Tibial nerve (tissue), 4 donors: ENCODE data around the gene TUBG2. TPM values are rescaled to one million over a fixed set of nuclear protein-coding genes. Genes with fewer than 3 reads are reported as not detected.
"Not testable (repeated sequence)": the region's sequence is repeated elsewhere in the genome, so short reads cannot be mapped to it uniquely, and the experiment has no call there.

Source experiments
- DNase-seq, 2 donors: peaks; one replicate each; pipeline ENCODE4 v3.0.0-alpha.2; 2019; ENCODE audit warnings: low spot score in 2 of 2
- H3K27ac ChIP-seq, 4 donors: fragments of 200-600 bp; sonication (generic) in 3 of 4; one replicate each; pipeline ENCODE4 v1.5.1; 2017 to 2019; ENCODE audit warnings: mild to moderate bottlenecking in 1 of 4
- H3K27me3 ChIP-seq, 2 donors: fragments of 200-600 bp; sonication (generic) in 1 of 2; one replicate each; pipeline versions ENCODE4 v1.5.1 to v1.6.0; 2017 to 2019
- H3K36me3 ChIP-seq, 3 donors: fragments of 200-600 bp; sonication (generic); one replicate each; pipeline ENCODE4 v1.5.1; 2018 to 2019
- H3K4me1 ChIP-seq, 4 donors: fragments of 200-600 bp; sonication (generic) in 3 of 4; one replicate each; pipeline ENCODE4 v1.5.1; 2017 to 2019
- H3K4me3 ChIP-seq, 4 donors: fragments of 200-600 bp; sonication (generic) in 3 of 4; one replicate each; pipeline ENCODE4 v1.5.1; 2017 to 2019; ENCODE audit warnings: mild to moderate bottlenecking in 1 of 4, moderate library complexity in 1 of 4
- H3K9me3 ChIP-seq, 4 donors: fragments of 200-600 bp; sonication (generic) in 3 of 4; one replicate each; pipeline ENCODE4 v1.5.1; 2017 to 2019
- CTCF ChIP-seq, 5 experiments: fragments of 200-600 bp in 3 of 5; fragments of 450-650 bp in 2 of 5; sonication (generic) in 3 of 5; IDR thresholded peaks; one replicate each; pipeline ENCODE4 v1.5.1; 2016 to 2019; ENCODE audit warnings: antibody characterized with exemption in 5 of 5, mild to moderate bottlenecking in 3 of 5, moderate library complexity in 2 of 5
- EP300 ChIP-seq, 2 donors: sonication (generic); formaldehyde crosslinking; IDR thresholded peaks; one replicate each; pipeline ENCODE4 v1.6.1; 2017; ENCODE audit warnings: antibody characterized with exemption in 2 of 2, mild to moderate bottlenecking in 1 of 2
- POLR2A ChIP-seq, 2 donors: fragments of 450-650 bp; IDR thresholded peaks; one replicate each; pipeline ENCODE4 v1.6.1; 2017; ENCODE audit warnings: antibody characterized with exemption in 2 of 2, mild to moderate bottlenecking in 2 of 2, moderate library complexity in 2 of 2
- WGBS, 2 donors: methylation state at CpG; one replicate each; pipeline ENCODE4 v1.1.5; 2018; 5-methylcytosine and 5-hydroxymethylcytosine counted together
- total RNA-seq, 4 donors: library from RNA; depleted of rRNA; stranded (reverse); fragments of >200 nt; gene quantifications; one replicate each; pipeline ENCODE4 v1.1.0, GENCODE V29; 2016

Gene TUBG2
- total RNA-seq, 4 donors from 2014 or later = 48.2 to 92.4 (median 77.6) TPM

GRCh38 chr17:42647778-42648177 is 11.3 kb upstream of the TUBG2 start:
- Histone ChIP-seq H3K27me3 (no peaks in the 10 kb centered on the region), H3K27ac (no peak overlapping the region), H3K4me1 (no peaks in the 10 kb centered on the region), H3K36me3 (no peaks in the 10 kb centered on the region), H3K4me3 (no peak overlapping the region), H3K9me3 (no peaks in the 10 kb centered on the region)
- 74 to 76% methylated on average over 5 of the region's 5 CpGs for WGBS, 2 donors
- no peak for TF ChIP-seq EP300 (IDR thresholded peaks at IDR 0.05)
- TF ChIP-seq CTCF (IDR thresholded peaks at IDR 0.05) = no peak
- no peak for TF ChIP-seq POLR2A (IDR thresholded peaks at IDR 0.05)
- no peak for DNase-seq

GRCh38 chr17:42651392-42651791 is 7.7 kb upstream of the TUBG2 start:
- TF ChIP-seq POLR2A (IDR thresholded peaks at IDR 0.05) (no peak), CTCF (IDR thresholded peaks at IDR 0.05) (no peak), EP300 (IDR thresholded peaks at IDR 0.05) (no peak)
- Histone ChIP-seq H3K27me3 (no peaks in the 10 kb centered on the region), H3K9me3 (no peaks in the 10 kb centered on the region), H3K36me3 (no peaks in the 10 kb centered on the region), H3K4me1 (peaks cover 0 to 14% (median 0%) of the 10 kb centered on the region in 4 donors), H3K4me3 (no peak overlapping the region), H3K27ac (no peak overlapping the region)
- DNase-seq = no peak
- WGBS, 2 donors = 71 to 78% methylated on average over 4 of the region's 4 CpGs

- H3K27me3 ChIP-seq = no peaks in the 10 kb centered on the region
- WGBS, 2 donors = 23 to 25% methylated on average over 41 to 42 of the region's 42 CpGs
- TF ChIP-seq POLR2A (IDR thresholded peaks at IDR 0.05) (no peak), EP300 (IDR thresholded peaks at IDR 0.05) (peak; percentile 42 to 67), CTCF (IDR thresholded peaks at IDR 0.05) (no peak)
- H3K36me3 ChIP-seq = no peaks in the 10 kb centered on the region
- peak overlapping the region; percentile 23 to 48 (median 34) for H3K4me3 ChIP-seq
- H3K27ac ChIP-seq = peak overlapping the region; percentile 68 to 90 (median 78)
- no peaks in the 10 kb centered on the region for H3K9me3 ChIP-seq
- DNase-seq = peak; percentile 48 to 61
- peaks cover 0 to 14% (median 0%) of the 10 kb centered on the region in 4 donors for H3K4me1 ChIP-seq
Observed at GRCh38 chr17:42653179-42654124, 5.6 kb upstream of the TUBG2 start.

- WGBS, 2 donors = 48 to 50% methylated on average over 2 of the region's 2 CpGs
- Histone ChIP-seq H3K36me3 (no peaks in the 10 kb centered on the region), H3K4me1 (peaks cover 0 to 27% (median 5%) of the 10 kb centered on the region in 4 donors), H3K27me3 (no peaks in the 10 kb centered on the region), H3K27ac (no peak overlapping the region), H3K4me3 (no peak overlapping the region), H3K9me3 (no peaks in the 10 kb centered on the region)
- no peak for TF ChIP-seq POLR2A (IDR thresholded peaks at IDR 0.05)
- DNase-seq = no peak
Observed at GRCh38 chr17:42655528-42655927, 3.6 kb upstream of the TUBG2 start.

GRCh38 chr17:42657824-42658588 is 1.1 kb upstream of the TUBG2 start:
- Histone ChIP-seq H3K4me3 (no peak overlapping the region), H3K9me3 (no peaks in the 10 kb centered on the region), H3K27me3 (no peaks in the 10 kb centered on the region), H3K4me1 (peaks cover 0 to 38% (median 9%) of the 10 kb centered on the region in 4 donors), H3K27ac (no peak overlapping the region), H3K36me3 (peaks cover 0 to 17% (median 0%) of the 10 kb centered on the region in 3 donors)
- WGBS, 2 donors = 90 to 92% methylated on average over 9 of the region's 9 CpGs
- no peak for TF ChIP-seq CTCF (IDR thresholded peaks at IDR 0.05)
- no peak for TF ChIP-seq POLR2A (IDR thresholded peaks at IDR 0.05)
- TF ChIP-seq EP300 (IDR thresholded peaks at IDR 0.05) = no peak
- no peak for DNase-seq

GRCh38 chr17:42659932-42660274 is 819 bp downstream of the TUBG2 start:
- Histone ChIP-seq H3K4me3 (peak overlapping the region; percentile 59 to 82 (median 72)), H3K4me1 (peaks cover 0 to 24% (median 9%) of the 10 kb centered on the region in 4 donors), H3K27ac (peak overlapping the region; percentile 44 to 90 (median 80)), H3K36me3 (peaks cover 0 to 36% (median 0%) of the 10 kb centered on the region in 3 donors)
- WGBS, 2 donors = 26 to 100% methylated on average over 1 to 6 of the region's 14 CpGs
- not testable (repeated sequence) for H3K27me3 ChIP-seq, DNase-seq, H3K9me3 ChIP-seq
